Cardiac fibroblast (primary cell): ENCODE measurements around the gene FCN3.

Experiments
- DNase-seq, 2 donors: peaks; one replicate each; pipeline versions ENCODE4 v3.0.0 to v3.0.0-alpha.2; 2010; ENCODE audit warnings: low read depth in 2 of 2
- H3K4me3 ChIP-seq, 2 donors: replicated peaks in 1 of 2; 1 replicate in 1 of 2; 2 replicates in 1 of 2; pipeline ENCODE4 v1.5.1; 2011; ENCODE audit warnings: low read depth in 2 of 2, low read length in 2 of 2, mild to moderate bottlenecking in 2 of 2, moderate library complexity in 1 of 2
- CTCF ChIP-seq: IDR thresholded peaks from one replicate; pipeline ENCODE4 v1.5.1; 2011; ENCODE audit warnings: low read depth, mild to moderate bottlenecking, low read length, inconsistent platforms

The FCN3 gene

GRCh38 chr1:27383661-27384060 is 9.0 kb upstream of the FCN3 start:
- DNase-seq = no peak
- TF ChIP-seq CTCF = no peak
- no peak overlapping the region for H3K4me3 ChIP-seq

DNA sequence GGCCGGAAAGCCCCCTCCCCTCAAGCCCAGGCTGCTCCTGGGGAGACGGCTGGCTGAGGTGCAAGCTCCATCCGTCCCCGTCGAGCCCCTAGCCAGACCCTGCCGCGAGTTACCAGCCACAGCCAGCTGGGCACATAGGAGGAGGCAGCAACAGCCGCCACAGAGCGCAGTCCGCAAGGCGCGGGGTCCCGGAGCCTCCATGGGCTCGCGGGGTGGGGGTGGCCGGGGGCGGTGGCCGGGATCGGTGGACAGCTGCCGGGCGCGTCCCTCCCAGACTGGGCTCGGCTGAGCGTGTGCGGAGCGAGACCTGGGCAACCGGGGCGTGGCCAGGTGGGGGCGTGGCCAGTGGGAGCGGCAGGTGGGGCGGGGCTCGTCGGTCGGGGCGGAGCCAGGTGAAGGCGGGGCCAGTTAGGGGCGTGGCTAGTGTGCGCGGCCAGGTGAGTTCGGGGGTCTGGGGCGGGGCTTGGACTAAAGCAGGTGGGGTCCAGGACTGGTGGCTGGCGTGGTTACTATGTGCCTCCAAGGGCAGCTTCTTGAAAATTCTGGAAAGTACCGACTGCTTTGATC is 8.5 kb upstream of the FCN3 start, which contains the start of gene CD164L2:
Gene CD164L2, minus strand, starts transcription at position 295 of the 567 bp plus-strand sequence. Its CDS starts 94 bp downstream, at position 201.
- no peak for DNase-seq
- no peak within 1 kb of the TSS for H3K4me3 ChIP-seq
- no peak for TF ChIP-seq CTCF

DNA sequence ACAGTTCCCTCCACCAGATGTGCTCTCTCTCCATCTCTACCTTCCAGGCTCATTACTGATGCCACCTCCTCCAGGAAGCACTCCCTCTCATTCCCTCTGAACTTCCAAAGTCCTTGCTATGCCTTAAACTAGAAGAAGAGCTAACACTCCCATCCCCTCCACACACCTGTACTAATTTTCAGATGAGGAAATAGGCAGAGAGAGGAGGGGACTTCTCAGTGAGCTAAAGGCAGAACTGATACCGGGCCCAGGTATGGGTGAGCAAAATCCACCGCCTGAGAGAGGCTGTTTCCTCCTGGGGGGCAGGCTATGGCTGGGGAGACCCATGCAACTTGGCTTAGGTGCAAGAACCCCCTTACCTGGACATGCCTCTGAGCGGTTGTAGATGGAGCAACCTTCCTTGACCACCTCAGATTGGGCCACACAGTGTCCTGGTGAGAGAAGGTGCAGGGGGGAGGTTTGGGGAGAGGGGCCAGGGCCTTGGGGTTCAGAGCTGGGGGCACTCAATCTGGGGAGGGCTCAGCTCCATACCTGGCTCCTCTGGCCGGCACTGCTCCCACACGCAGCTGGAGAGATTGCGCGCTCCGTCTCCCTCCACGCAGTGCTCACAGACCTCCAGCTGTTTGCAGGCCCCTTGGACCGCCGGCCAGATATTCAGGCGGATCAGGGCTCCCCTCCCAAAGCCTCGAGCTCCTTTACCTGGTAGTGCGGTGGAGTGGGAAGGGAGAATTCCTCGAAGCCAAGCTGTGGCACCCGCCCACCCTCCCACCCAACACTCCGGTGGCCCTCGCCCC is 7.5 kb upstream of the FCN3 start:
- DNase-seq = no peak
- H3K4me3 ChIP-seq = no peak overlapping the region
- no peak for TF ChIP-seq CTCF

- H3K4me3 ChIP-seq = no peak overlapping the region
- no peak for DNase-seq
- TF ChIP-seq CTCF = no peak
Observed at GRCh38 chr1:27380766-27381733, 6.4 kb upstream of the FCN3 start.

DNA sequence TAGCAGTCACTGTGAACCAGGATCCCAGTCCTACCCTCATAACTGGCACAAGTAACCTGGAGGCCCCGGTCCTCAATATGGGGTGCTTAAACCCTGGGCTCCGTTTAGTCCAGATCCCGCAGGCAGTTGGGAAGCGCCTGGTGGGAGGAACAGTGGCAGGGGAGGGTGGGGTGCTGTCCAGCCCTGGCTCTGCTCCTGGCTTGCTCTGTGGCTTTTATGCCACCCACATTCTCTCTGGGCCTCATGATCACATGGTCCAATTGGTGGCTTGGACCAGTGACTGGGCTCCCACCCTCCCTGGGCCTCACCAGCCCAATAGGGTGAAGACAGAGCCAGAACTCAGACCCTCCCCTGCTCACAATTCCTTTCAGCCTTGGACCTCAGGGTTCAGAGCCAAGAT is 5.6 kb upstream of the FCN3 start:
- H3K4me3 ChIP-seq = no peak overlapping the region
- DNase-seq = no peak
- TF ChIP-seq CTCF = no peak

DNA sequence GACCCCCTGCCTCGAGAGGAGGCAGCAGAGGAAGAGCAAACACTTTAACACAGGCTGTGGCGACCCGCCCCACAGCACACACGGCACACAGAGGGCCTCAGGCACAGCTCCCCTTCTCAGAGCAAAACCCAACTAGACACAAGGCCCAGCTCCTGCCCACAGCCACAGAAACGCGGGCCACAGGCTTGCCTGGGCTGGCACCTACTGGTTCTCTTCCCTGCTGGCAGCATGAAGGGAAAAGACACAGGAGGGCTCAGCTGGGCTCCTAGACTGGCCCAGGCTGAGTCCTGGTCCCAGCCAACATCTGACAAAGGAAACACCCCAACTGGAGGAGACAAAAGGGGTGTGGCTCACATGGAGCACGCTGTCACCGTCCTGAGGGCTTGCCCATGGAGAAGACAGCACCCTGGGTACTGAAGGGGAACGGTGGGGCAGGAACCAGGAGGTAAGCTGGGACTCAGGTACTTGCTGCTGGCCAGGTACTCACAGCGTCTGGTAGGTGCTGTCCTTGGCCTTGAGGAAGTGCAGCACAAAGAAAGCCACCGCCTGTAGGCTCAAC is 5.0 kb upstream of the FCN3 start:
- TF ChIP-seq CTCF = no peak
- no peak overlapping the region for H3K4me3 ChIP-seq
- DNase-seq = no peak
